GM06990 (cell line): Measurements from ENCODE around the gene GRID1.

Experiments used
- DNase-seq: peaks from one replicate; pipeline ENCODE4 v3.0.0-alpha.2; 2011; ENCODE audit not compliant: insufficient read length; ENCODE audit errors: extremely low read depth
- H3K27me3 ChIP-seq: replicated peaks from 2 replicates; pipeline ENCODE4 v1.6.0; 2011; ENCODE audit warnings: low read length; ENCODE audit not compliant: control insufficient read depth, insufficient read depth
- H3K36me3 ChIP-seq: 2 replicates; pipeline ENCODE4 v1.5.1; 2011; ENCODE audit warnings: low read length; ENCODE audit not compliant: control insufficient read depth, insufficient read depth
- H3K4me3 ChIP-seq: replicated peaks from 2 replicates; pipeline ENCODE4 v1.5.1; 2011; ENCODE audit warnings: low read depth, mild to moderate bottlenecking, control low read depth, low read length
- CTCF ChIP-seq: IDR thresholded peaks from 2 replicates; pipeline ENCODE4 v1.5.1; 2011; ENCODE audit warnings: low read length, control low read depth, mild to moderate bottlenecking, inconsistent platforms; ENCODE audit not compliant: insufficient read depth, poor library complexity, severe bottlenecking

GRID1 gene

GRCh38 chr10:86401588-86402282 is 35.1 kb upstream of the GRID1 start:
- Histone ChIP-seq H3K4me3 (peak overlapping the region; percentile 77), H3K27me3 (no peaks in the 10 kb centered on the region; the same call in 1 of the 2 replicates), H3K36me3 (no peaks in the 10 kb centered on the region)
- no peak for TF ChIP-seq CTCF
- no peak for DNase-seq

GRCh38 chr10:86400705-86401587 is 34.4 kb upstream of the GRID1 start:
- Histone ChIP-seq H3K4me3 (peak overlapping the region; percentile 77), H3K27me3 (no peaks in the 10 kb centered on the region; the same call in 1 of the 2 replicates), H3K36me3 (no peaks in the 10 kb centered on the region)
- peak; percentile 14 for TF ChIP-seq CTCF
- DNase-seq: peak; percentile 75

- Histone ChIP-seq H3K4me3 (peak overlapping the region; percentile 77), H3K36me3 (no peaks in the 10 kb centered on the region), H3K27me3 (no peaks in the 10 kb centered on the region; the same call in 1 of the 2 replicates)
- TF ChIP-seq CTCF: peak; percentile 95
- peak; percentile 90 for DNase-seq
These were observed 33.5 kb upstream of the GRID1 start for GRCh38 chr10:86399879-86400704.

- Histone ChIP-seq H3K27me3 (no peaks in the 10 kb centered on the region; the same call in 1 of the 2 replicates), H3K36me3 (no peaks in the 10 kb centered on the region), H3K4me3 (no peak overlapping the region)
- DNase-seq: no peak
- TF ChIP-seq CTCF: no peak
These were observed 32.9 kb upstream of the GRID1 start for GRCh38 chr10:86399514-86399878.

GRCh38 chr10:86397120-86397519 is 30.5 kb upstream of the GRID1 start:
- H3K4me3 ChIP-seq: no peak overlapping the region
- DNase-seq: no peak
- no peak for TF ChIP-seq CTCF
- H3K27me3 ChIP-seq: no peaks in the 10 kb centered on the region
- H3K36me3 ChIP-seq: no peaks in the 10 kb centered on the region
